Stimulated activated CD4-positive, alpha-beta T cell treated with anti-CD3 and anti-CD28 coated beads, TNF-alpha, amount 100 ng/mL, for 4 hours (primary cell): ENCODE measurements around the gene NOX4.
"Not testable (repeated sequence)": the region's sequence is repeated elsewhere in the genome, so short reads cannot be mapped to it uniquely, and the experiment has no call there.

Source experiments
- DNase-seq, 3 experiments: peaks; one replicate each; pipeline ENCODE4 v3.0.0-alpha.2; 2020; ENCODE audit warnings: low read depth in 3 of 3

The NOX4 gene

DNA sequence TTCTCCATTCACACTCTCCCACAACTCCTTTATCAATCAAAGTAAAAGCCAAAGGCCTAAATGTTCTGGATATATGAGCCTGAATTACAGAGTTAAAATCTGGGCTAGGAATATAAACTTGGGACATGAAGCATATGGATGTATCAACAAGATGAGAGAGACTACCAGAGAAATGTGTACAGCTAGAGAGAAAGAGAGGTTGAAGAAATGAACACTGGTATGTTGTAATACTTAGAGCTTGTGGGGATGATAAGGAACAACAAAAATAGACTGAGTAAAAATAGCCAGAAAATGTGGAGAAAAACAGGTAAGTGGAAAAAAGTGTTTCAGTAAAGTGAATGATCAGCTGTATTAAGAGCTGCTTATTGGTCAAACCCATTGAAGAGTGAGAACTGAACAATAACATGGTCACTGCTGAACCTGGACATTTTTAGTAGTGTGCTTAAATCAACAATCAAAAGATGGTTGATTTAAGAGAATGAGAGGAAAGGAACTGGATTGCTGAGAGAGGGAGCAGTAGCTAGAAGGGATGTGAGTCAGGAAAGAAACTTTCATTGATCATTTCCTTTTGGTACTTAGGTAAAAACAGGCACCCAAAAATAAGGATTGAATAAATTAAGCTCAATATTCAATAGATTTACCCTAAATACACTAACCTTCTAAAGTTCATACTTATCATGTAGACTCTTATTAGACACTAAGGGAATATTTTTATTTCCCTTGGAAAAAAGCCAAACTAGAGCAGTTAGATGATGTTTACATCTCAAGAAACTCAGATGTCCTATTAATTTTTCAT is 111.0 kb downstream of the NOX4 start:
- DNase-seq, result not testable (repeated sequence)

DNA sequence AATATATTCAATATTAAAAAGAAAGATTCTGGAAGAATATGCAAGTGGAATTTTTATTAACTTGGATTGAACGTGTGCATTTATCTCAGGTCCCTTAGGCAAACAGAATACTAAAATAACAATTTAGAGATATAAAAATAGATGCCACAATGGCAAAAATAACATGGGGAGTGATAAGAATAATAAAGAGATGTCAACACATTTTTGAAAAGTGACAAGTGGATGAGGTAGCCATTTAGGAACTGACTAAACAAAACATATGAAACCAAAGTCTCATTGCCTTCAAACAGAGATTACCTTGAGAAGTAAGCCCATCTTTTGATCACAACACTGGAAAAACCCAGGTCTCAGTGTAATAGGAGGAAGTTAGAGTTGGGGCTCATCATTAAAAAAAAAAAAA is 112.2 kb downstream of the NOX4 start:
- DNase-seq, result not testable (repeated sequence)

DNA sequence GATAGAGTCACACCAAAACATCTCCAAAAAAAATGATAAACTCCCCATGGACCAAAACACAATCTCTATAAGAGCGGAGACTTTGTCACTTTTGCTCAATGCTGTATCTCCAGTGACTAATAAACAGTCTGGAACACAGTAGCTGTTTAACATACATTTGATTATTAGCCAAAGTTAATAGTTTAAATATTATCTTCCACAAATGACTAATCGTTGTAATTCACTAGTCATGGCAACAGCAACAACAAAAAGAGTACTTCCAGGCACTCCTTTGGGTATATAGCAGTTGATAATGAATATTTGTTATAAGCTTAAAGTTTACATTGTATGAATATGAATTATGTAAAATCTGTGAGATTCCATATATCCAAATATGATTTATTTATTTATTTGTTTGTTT is 121.8 kb downstream of the NOX4 start:
- not testable (repeated sequence) for DNase-seq

DNA sequence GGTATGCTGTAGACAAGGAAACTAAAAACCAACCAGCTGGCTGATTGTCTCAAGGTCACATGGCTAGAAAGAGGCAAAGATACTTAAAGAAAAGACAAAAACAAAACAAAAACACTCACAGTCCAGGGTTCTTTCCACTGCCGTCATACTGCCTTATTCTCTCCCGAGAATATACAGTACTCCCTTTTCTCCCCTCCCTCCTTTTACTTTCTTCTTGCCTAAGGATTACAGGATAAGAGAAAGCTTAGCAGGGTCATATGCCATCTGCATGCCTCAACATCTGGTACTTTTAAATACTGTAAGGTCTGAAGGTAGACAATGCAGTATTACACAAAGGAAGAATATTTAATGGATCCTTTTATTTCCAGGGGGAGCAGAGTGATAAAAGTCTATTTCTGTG is 126.3 kb downstream of the NOX4 start:
- DNase-seq, result not testable (repeated sequence)

DNA sequence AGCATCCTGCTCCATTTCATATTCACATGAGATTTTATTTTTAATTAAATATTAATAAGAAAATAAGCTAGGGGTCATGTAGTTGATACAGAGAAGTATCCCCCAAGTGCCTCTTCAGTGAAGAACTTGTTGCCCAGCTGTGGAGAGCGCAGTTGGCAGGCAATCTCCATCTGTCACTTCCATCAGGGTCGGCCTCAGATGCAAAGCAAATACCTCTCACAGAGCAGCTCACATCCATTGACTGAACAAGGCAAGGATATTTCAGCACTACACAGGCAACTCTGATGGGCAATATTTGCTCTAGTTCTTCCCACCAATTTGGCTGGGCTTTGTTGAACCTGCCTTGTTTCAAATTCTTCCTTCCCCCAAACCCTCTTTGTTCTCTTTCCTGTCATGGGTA is 129.4 kb downstream of the NOX4 start:
- DNase-seq, result no peak

DNA sequence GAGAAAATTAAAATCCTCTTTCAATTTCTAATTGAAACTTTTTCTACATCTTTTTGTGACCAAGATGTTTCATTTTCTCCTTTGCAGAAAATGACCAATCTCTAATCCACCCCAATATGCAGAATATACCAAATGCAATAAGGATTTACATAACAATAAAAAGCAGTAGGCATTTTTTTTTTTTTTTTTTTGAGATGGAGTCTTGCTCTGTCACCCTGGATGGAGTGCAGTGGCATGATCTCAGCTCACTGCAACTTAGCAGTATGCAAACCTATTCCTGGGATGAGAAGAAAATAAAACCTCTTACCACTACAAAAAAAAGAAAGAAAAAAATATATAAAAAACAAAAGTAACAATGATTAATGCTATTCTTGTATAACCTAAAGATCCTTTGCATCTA is 132.0 kb downstream of the NOX4 start:
- DNase-seq, result not testable (repeated sequence)

DNA sequence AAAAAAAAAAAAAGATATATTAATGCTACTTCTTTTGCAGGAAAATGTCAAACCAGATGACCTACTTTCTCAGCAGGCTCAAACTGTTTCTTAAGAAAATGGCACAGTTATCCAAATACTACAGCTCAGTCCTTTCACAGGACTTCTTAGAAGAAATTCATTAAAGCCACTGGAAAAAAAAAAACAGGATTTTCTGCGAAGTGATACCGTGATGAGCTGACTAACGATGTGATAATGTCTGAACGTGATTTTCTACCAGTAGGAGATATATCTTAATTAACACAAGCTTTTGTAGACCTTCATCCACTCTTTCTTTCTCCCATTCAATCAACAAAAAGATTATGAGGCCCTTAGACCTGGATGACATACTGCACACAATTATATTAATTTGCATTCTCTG is 132.4 kb downstream of the NOX4 start:
- no peak for DNase-seq

DNA sequence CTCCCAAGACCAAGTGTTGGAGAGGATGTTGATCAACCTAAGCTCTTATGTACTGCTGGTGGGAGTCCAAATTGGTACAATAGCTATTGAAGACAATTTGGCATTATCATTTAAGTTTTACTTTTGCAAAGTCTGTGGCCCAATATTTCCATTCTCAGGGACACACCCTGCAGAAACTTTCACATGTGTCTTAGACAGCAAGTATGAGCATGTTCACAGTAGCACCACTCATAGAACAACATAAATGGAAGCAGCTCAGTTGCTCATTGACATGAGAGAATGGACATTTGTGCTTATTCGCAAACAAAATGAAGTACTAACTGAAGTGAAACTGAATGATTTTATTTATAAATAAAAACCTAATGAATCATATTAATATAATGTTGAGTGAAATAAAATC is 135.5 kb downstream of the NOX4 start:
- DNase-seq, result no peak

DNA sequence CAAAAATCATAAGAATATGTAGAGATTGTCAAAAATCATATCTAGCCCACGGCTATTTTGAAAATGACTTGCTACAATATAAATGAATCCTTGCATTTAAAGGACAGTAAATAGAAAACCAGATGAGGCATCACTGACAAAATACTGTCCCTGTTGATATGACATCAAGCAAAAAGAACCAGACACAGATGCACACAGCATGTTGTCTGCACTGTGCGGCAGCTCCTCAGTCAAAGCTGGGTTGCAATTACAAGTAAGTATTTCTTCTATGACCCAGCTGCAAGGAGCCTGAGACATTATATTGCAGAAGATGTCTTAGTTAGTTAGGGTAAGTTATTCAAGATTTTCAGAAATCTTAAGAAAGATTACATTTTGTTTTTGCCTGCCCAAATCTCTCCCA is 136.7 kb downstream of the NOX4 start:
- DNase-seq, result not testable (repeated sequence)

DNA sequence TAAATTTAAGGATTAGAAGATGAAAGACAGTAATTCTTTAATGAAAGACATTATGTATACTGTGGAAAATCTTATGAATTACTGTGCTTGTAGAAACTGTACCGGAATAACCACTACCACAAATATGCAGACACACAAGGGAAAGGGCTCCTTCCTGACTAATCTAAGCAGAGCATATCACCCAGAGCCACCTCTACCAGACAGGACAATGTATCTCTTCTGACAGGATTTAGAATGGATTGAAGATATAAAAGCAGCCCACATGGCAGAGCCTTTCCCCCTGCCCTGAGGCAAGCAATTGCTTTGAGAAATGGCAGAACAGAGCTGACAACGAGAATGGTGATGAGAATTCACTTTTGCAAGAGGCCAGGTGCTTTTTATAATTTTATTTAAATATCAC is 144.1 kb downstream of the NOX4 start:
- no peak for DNase-seq

DNA sequence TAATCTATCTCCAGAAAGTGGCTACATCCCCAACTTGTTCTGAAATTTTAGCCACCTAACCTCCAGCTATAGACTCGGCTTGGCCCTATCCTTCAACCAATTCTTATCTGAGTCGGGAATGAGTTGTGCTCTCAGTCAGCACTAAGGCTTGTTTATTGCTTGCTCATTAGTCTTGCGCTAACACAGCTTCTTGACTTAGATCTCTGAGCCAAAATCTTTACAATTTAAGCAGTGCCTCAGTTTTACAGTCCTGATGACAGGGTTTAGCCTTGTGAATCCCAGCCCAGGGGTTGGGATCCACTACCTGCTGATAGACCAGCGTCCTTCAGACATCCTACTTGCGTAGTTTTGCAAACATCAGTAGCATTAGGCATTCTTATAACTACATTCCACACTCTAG is 144.6 kb downstream of the NOX4 start:
- DNase-seq, result no peak

DNA sequence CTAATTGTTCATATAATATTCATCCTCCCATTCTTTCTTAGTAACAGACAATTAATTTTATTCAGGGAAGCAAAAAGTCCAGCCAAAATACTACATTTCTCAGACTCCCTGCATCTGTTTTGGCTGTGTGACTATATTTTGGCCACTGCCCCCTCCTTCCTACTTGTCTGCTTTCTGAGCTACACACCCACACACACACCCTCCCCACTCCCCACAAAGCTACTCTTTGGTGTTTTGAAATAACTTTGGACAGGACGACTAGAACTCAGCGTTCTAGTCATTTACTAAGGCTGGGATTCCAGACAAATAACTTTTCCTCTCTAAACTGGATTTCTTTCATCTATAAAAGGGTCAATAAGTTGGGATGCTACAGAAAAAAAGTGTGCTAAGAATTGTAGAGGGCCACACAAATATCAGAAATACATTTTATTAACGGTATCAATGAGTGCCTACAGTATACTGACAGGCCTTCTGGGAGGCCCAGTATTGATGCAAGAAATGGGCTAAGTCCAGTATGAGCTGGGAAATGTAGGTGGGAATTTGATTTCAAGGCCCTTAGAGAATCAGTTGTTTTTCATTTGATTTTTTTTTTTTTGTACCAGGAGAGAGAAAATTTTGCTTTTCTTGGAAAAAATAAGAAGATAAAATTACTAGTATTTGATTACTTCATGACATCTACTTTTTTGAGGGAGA is 148.1 kb downstream of the NOX4 start:
- DNase-seq, result not testable (repeated sequence)

DNA sequence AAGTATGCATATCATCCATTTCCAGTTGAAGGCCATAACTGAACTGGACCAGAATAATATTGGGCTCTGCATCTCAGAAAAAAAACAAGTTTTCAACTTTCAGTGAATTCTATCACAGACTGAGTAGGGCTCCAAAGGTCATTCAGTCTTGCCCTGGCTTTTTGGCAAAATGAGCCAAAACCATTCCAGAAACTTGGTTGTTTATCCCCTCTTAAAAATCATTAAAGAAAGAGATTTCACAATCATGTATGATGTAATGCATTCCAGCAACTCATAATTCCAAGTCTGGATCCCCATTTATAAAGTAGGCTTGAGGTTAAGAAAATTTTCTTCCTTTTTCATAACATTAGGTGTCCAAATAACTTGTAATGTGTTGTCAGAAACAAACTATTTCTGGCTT is 150.7 kb downstream of the NOX4 start:
- DNase-seq, result not testable (repeated sequence)

DNA sequence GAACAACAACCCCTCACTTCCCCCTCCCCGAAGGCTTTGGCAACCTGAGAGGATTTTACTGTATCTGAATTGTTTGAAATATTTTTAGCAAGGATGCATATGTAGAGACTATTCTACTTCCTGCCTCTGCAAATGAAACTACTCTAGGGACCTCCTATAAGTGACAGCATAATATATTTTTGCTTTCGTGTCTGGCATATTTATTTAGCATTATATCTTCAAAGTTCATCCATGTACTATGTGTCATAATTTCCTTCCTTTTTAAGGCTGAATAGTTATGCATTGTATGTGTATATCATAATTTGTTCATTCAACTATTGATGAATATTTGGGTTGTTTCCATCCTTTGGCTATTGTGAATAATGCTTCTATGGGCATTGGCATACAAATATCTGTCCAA is 153.1 kb downstream of the NOX4 start:
- DNase-seq, result not testable (repeated sequence)

DNA sequence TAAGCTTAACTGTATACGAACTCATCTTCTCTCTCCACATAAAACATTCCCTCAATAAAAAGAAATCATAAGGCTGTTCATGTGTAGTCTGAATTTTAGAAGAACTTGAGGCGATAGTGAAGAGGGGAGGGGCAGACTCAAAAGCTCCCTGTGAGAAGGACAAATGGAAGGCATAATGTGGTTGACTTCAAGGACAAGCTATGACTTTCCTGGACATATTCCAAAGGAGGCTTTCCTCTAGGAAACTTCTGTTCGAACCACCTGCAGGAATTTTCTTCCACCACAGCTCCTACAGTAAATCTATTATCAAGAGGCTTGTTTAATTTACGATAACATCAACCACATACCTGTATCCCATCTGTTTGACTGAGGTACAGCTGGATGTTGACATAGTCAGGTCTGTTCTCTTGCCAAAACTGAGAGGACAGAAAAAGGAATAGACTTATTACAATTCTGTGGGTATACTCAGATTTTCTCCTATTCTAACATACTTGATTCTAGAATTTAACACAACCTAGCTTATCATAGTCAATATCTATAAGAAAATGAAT is 154.0 kb downstream of the NOX4 start:
- DNase-seq, result not testable (repeated sequence)

DNA sequence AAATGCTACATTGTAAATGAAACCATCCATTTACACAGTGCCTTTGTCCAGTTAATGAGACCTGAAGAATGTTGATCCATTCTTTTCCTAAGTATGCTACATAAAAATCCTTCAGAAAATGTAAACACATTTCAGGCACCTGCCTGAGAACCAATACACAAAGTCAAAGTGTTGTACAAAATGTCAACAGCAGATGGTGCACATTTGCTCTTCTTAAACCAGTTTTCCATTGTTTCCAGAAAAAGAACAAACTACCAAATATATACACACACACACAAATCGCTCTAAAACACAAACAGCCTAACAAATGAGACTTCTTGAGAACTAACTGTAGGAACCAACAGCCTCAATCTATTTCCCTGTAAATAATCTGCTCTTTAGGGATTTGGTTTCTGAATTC is 157.5 kb downstream of the NOX4 start:
- DNase-seq, result not testable (repeated sequence)

DNA sequence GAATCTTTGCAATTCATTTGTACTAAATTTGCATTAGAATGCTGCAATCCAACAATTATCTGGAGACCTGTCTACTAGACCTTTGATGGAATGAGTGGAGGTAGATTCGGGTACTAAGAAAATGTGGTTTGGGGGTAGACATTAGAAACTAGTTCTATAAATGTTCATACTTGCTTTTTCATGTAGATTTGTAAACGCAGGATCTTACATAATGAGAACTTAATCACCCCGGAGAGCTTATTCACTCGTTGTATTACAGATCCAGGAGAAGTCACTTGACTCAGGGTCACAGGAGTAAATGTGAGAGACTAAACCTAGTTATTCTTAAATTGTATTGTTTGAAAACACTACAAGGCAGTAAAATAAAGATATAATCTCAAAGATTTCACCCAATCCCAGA is 159.2 kb downstream of the NOX4 start:
- DNase-seq, result not testable (repeated sequence)

DNA sequence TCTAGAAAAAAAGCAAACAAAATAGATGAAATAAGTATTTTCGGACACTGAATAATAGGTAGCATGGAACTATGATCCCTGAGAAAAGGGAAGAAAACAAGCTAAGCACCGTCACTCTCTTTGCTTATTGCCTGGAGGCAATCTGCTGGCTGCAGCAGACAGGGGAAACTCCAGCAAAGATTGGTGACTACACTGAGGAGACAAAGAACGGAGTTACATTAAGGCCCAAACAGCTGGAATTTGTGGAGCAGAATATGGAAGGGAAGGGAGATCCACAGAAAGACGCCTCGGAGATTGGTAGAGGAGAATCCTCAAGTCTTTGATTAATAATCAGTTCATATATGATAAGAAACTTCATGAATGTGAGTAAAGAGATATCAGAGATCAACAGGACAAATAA is 163.3 kb downstream of the NOX4 start:
- DNase-seq, result no peak

DNA sequence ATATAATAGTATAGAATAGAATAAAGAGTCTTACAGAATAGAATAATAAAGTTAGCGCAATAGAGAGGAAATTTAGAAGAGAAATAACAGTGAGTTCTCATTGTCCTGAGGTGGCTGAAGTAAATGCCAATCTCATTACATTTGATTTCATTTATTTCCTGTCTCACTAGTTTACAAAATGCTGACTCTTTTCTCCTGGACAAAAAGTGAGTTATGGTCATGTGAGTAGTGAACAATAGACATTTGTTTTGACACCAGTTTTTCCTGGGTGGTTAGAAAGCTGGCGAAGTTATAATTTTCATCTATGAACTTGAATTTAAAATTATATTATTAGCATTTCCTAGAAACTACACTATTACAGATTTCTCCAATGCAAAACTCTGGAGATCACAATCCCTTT is 169.8 kb downstream of the NOX4 start:
- DNase-seq, result no peak

DNA sequence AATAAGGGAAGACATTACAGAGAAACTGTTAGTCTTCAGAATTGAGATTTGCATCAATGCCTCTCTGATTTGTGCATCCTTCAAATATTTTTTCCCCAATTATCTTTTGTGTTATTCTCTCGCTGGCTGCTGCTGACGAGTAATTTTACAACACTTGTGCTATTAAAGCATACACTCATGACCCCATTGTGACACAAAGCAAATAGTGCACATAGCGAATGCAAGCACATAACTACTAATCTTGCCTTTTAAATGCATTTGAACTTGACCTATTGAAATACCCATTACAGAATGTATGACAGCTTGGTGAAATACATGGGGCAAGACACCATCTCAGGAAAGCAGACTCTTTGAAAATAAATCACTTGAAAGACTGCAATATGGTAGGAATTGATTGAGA is 180.6 kb downstream of the NOX4 start:
- DNase-seq, result not testable (repeated sequence)

DNA sequence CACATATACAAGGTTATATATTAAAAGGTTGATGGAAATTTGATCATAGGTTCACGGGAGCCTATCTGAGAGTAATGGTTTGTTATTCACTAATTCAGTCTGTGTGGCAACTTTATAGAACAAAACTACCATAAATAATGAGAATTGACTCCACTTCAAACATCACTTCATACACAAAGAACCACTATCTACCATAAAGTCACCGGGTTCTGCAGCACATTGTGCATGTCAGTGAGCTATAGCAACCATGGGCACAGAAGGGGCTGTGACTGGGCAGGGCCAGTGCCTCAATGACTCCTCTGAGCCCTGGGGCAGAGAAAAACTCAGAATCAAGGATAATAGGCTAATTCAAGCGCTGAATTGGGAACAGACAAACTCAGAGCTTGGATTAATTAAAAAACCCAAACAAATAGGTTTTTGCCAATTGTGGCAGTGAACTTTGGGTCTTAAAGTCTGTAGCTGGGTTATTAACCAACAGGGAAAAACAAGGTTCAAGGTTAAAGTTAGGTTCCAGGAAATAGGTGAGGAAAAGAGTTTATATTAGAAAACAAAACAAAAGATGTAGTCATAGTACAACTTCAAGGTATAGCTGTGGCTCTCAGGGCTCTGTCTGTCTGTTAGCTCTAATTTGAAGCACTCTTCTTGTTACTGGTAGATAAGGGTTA is 181.7 kb downstream of the NOX4 start:
- not testable (repeated sequence) for DNase-seq

DNA sequence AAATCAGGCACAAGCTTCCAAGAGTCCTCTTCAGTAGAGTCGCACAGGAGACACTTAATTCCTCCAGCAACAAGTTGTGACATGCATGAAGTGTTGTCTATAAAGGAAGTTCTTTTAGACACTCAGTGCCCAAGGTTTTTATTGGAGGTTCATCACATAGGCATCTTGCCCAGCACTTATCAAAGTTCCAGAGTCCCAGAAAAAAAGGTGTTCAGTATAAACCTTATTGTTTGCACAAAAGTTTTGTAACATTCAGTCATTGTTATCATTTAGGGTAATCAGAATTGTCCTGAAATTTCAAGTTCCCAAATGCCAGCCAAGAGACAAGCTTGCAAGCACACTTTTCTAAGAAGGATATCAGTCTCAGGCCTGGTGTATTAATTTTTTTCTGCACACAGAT is 182.9 kb downstream of the NOX4 start:
- not testable (repeated sequence) for DNase-seq
